SK-N-MC (cell line): ENCODE results near the gene MRPS17.

Experiments
- DNase-seq: peaks from one replicate; pipeline ENCODE4 v3.0.0-alpha.2; 2011; ENCODE audit warnings: low read depth, low spot score
- H3K27ac ChIP-seq: fragments of 200-600 bp; sonication (generic); 2 replicates; pipeline ENCODE4 v1.5.1; 2016; ENCODE audit warnings: mixed run types
- H3K36me3 ChIP-seq: fragments of 200-600 bp; sonication (generic); 2 replicates; pipeline ENCODE4 v1.6.1; 2017; ENCODE audit warnings: antibody characterized with exemption, low read length, mixed read lengths; ENCODE audit not compliant: insufficient read depth
- H3K4me3 ChIP-seq: fragments of 200-600 bp; sonication (generic); 2 replicates; pipeline ENCODE4 v1.5.1; 2016
- H3K9ac ChIP-seq: fragments of 200-600 bp; sonication (generic); 2 replicates; pipeline ENCODE4 v1.8.0; 2017; ENCODE audit warnings: mixed run types, mixed read lengths; ENCODE audit not compliant: insufficient read length
- H3K9me3 ChIP-seq: fragments of 200-600 bp; sonication (generic); 2 replicates; pipeline ENCODE4 v1.6.1; 2017; ENCODE audit warnings: low read depth, mild to moderate bottlenecking, antibody characterized with exemption, low read length, moderate library complexity, mixed read lengths
- EZH2 ChIP-seq: fragments of 200-600 bp; sonication (generic); IDR thresholded peaks from one replicate; pipeline ENCODE4 v1.6.1; 2017; ENCODE audit warnings: antibody characterized with exemption
- FOXP2 ChIP-seq: optimal IDR thresholded peaks from 2 replicates; pipeline ENCODE3; 2011; ENCODE audit warnings: mild to moderate bottlenecking, moderate library complexity; ENCODE audit not compliant: insufficient read depth; ENCODE audit errors: extremely low read length, control extremely low read depth
- POLR2AphosphoS5 ChIP-seq: IDR thresholded peaks from 2 replicates; pipeline ENCODE4 v1.6.1; 2012; ENCODE audit warnings: mild to moderate bottlenecking, low read depth, low read length, borderline replicate concordance

MRPS17 gene

GRCh38 chr7:55951637-55952351, at the start of gene MRPS17:
MRPS17 (plus strand) TSS chr7:55951877; CDS start chr7:55953196, 1,319 bp downstream.
- Histone ChIP-seq H3K9me3 (no peaks in the 10 kb centered on the region), H3K4me3 (peak within 1 kb of the TSS; percentile 84), H3K27ac (no peak within 1 kb of the TSS), H3K9ac (peak within 1 kb of the TSS; percentile 83), H3K36me3 (peaks cover 24% of the 10 kb centered on the region)
- no peak for TF ChIP-seq EZH2
- TF ChIP-seq POLR2AphosphoS5, result peak; percentile 97
- DNase-seq, result peak; percentile 16

- H3K36me3 ChIP-seq, result peaks cover 6% of the 10 kb centered on the region
- no peak for TF ChIP-seq POLR2AphosphoS5
- TF ChIP-seq FOXP2, result no peak
- no peak for TF ChIP-seq EZH2
- no peak overlapping the region for H3K9ac ChIP-seq
- DNase-seq, result no peak
- H3K4me3 ChIP-seq, result no peak overlapping the region
- no peak overlapping the region for H3K27ac ChIP-seq
- no peaks in the 10 kb centered on the region for H3K9me3 ChIP-seq
These were observed 47.5 kb upstream of the MRPS17 start for GRCh38 chr7:55903985-55904759.

GRCh38 chr7:55912748-55913158, 38.9 kb upstream of the MRPS17 start:
- TF ChIP-seq POLR2AphosphoS5, result no peak
- no peak for TF ChIP-seq EZH2
- no peak for TF ChIP-seq FOXP2
- H3K9ac ChIP-seq, result no peak overlapping the region
- H3K27ac ChIP-seq, result no peak overlapping the region
- peaks cover 29% of the 10 kb centered on the region for H3K36me3 ChIP-seq
- no peak for DNase-seq
- H3K4me3 ChIP-seq, result no peak overlapping the region
- no peaks in the 10 kb centered on the region for H3K9me3 ChIP-seq

- Histone ChIP-seq H3K9ac (no peak overlapping the region), H3K4me3 (no peak overlapping the region), H3K36me3 (peaks cover 21% of the 10 kb centered on the region), H3K27ac (no peak overlapping the region), H3K9me3 (no peaks in the 10 kb centered on the region)
- no peak for DNase-seq
- TF ChIP-seq EZH2 (no peak), POLR2AphosphoS5 (no peak), FOXP2 (no peak)
These were observed 33.9 kb upstream of the MRPS17 start for GRCh38 chr7:55917771-55918170.

GRCh38 chr7:55928006-55928767, 23.5 kb upstream of the MRPS17 start:
- DNase-seq, result no peak
- Histone ChIP-seq H3K9ac (no peak overlapping the region), H3K9me3 (no peaks in the 10 kb centered on the region), H3K27ac (no peak overlapping the region), H3K36me3 (peaks cover 15% of the 10 kb centered on the region; the same call in 1 of the 2 replicates), H3K4me3 (no peak overlapping the region)
- TF ChIP-seq POLR2AphosphoS5 (no peak), FOXP2 (no peak), EZH2 (no peak)

GRCh38 chr7:55931421-55932151, 20.1 kb upstream of the MRPS17 start:
- H3K9me3 ChIP-seq, result no peaks in the 10 kb centered on the region
- no peaks in the 10 kb centered on the region for H3K36me3 ChIP-seq
- no peak overlapping the region for H3K4me3 ChIP-seq
- no peak for DNase-seq
- H3K9ac ChIP-seq, result no peak overlapping the region
- H3K27ac ChIP-seq, result no peak overlapping the region
- TF ChIP-seq FOXP2 (no peak), EZH2 (no peak), POLR2AphosphoS5 (no peak)

- H3K36me3 ChIP-seq, result no peaks in the 10 kb centered on the region
- H3K9me3 ChIP-seq, result 0 out of 2 replicates have a peak, but pooled peaks cover 9% of the 10 kb centered on the region
- H3K9ac ChIP-seq, result no peak overlapping the region
- DNase-seq, result no peak
- no peak overlapping the region for H3K27ac ChIP-seq
- no peak overlapping the region for H3K4me3 ChIP-seq
- TF ChIP-seq POLR2AphosphoS5 (no peak), FOXP2 (no peak), EZH2 (no peak)
These were observed 12.1 kb upstream of the MRPS17 start for GRCh38 chr7:55939514-55940123.
